ENCODE results near the gene MTCL1. TPM values are rescaled to one million over a fixed set of nuclear protein-coding genes. Genes with fewer than 3 reads are reported as not detected.

Gene MTCL1
- total RNA-seq, 1 donor from 2014 or later, result 59.3 TPM

DNA sequence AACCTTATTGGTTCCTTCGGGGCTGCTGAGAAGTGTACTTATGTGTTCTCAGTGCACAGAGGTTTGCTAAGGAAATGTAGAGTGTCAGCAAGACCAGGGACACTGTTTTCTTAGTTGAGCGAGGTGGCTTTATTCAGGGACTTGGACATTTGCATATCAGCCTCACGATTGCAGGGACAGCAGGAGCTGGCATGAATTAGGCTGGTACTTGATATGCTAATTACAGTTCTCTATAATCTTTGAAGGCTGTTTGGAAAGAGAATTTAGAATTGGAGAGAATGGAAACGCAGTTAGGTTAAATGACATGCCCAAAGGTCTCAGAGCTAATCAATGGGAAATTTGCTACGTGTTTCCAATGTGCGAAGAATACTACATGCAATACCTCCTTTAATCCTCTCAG lies 18.7 kb upstream of the MTCL1 start:
- H3K4me2 ChIP-seq (ENCODE audit: low read length), result no peak overlapping the region

GRCh38 chr18:8688216-8688800 lies 17.0 kb upstream of the MTCL1 start:
- H3K79me2 ChIP-seq (ENCODE audit: insufficient read depth, low read length), result no peaks in the 10 kb centered on the region
- Mint-ChIP-seq H3K4me1 (ENCODE audit: low read depth, unreplicated experiment) (peaks cover 5% of the 10 kb centered on the region), H3K9me3 (ENCODE audit: unreplicated experiment) (no peaks in the 10 kb centered on the region), H3K27me3 (ENCODE audit: low read depth, unreplicated experiment) (peaks cover 4% of the 10 kb centered on the region), H3K27ac (ENCODE audit: unreplicated experiment) (no peak overlapping the region), H3K4me3 (ENCODE audit: unreplicated experiment) (no peak overlapping the region), H3K36me3 (ENCODE audit: low read depth, unreplicated experiment) (no peaks in the 10 kb centered on the region)
- no peak overlapping the region for H2AFZ ChIP-seq (ENCODE audit: low read depth, low read length)
- no peak overlapping the region for H3K4me3 ChIP-seq (ENCODE audit: insufficient read depth, low read depth, low read length)
- H3K36me3 ChIP-seq (ENCODE audit: insufficient read depth, low read length), result no peaks in the 10 kb centered on the region
- peaks cover 11% of the 10 kb centered on the region for H3K4me1 ChIP-seq (ENCODE audit: insufficient read depth, low read length)
- no peak overlapping the region for H3K27ac ChIP-seq (ENCODE audit: low read depth, low read length)
- no peaks in the 10 kb centered on the region for H4K20me1 ChIP-seq (ENCODE audit: insufficient read depth, low read length)
- H3K9ac ChIP-seq (ENCODE audit: low read length), result no peak overlapping the region
- H3K9me3 ChIP-seq (ENCODE audit: insufficient read depth, low read depth, low read length), result no peaks in the 10 kb centered on the region
- H3K27me3 ChIP-seq (ENCODE audit: insufficient read depth, low read length), result no peaks in the 10 kb centered on the region
- FAIRE-seq, result no peak
- no peak for TF ChIP-seq EZH2 (IDR thresholded peaks at IDR 0.05; ENCODE audit: insufficient read depth, low read length)
- TF ChIP-seq, protein P1, sequence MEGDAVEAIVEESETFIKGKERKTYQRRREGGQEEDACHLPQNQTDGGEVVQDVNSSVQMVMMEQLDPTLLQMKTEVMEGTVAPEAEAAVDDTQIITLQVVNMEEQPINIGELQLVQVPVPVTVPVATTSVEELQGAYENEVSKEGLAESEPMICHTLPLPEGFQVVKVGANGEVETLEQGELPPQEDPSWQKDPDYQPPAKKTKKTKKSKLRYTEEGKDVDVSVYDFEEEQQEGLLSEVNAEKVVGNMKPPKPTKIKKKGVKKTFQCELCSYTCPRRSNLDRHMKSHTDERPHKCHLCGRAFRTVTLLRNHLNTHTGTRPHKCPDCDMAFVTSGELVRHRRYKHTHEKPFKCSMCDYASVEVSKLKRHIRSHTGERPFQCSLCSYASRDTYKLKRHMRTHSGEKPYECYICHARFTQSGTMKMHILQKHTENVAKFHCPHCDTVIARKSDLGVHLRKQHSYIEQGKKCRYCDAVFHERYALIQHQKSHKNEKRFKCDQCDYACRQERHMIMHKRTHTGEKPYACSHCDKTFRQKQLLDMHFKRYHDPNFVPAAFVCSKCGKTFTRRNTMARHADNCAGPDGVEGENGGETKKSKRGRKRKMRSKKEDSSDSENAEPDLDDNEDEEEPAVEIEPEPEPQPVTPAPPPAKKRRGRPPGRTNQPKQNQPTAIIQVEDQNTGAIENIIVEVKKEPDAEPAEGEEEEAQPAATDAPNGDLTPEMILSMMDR (IDR thresholded peaks at IDR 0.05; ENCODE audit: insufficient read depth, low read depth, low read length), result no peak
- no peak overlapping the region for H3K4me2 ChIP-seq (ENCODE audit: low read length)
- no peak for DNase-seq (ENCODE audit: low read depth)

More for the DNA sequence above, 18.7 kb upstream of the MTCL1 start:
- FAIRE-seq, result no peak
- peaks cover 3% of the 10 kb centered on the region for H3K36me3 Mint-ChIP-seq (ENCODE audit: low read depth, unreplicated experiment)
- H4K20me1 ChIP-seq (ENCODE audit: insufficient read depth, low read length), result no peaks in the 10 kb centered on the region
- TF ChIP-seq EZH2 (IDR thresholded peaks at IDR 0.05; ENCODE audit: insufficient read depth, low read length), result no peak
- TF ChIP-seq, protein P1 (IDR thresholded peaks at IDR 0.05; ENCODE audit: insufficient read depth, low read depth, low read length), result no peak
- H3K27me3 ChIP-seq (ENCODE audit: insufficient read depth, low read length), result no peaks in the 10 kb centered on the region
- H3K9ac ChIP-seq (ENCODE audit: low read length), result no peak overlapping the region
- no peak overlapping the region for H3K4me3 ChIP-seq (ENCODE audit: insufficient read depth, low read depth, low read length)
- peaks cover 11% of the 10 kb centered on the region for H3K4me1 ChIP-seq (ENCODE audit: insufficient read depth, low read length)
- H3K27me3 Mint-ChIP-seq (ENCODE audit: low read depth, unreplicated experiment), result peaks cover 4% of the 10 kb centered on the region
- no peaks in the 10 kb centered on the region for H3K9me3 ChIP-seq (ENCODE audit: insufficient read depth, low read depth, low read length)
- H2AFZ ChIP-seq (ENCODE audit: low read depth, low read length), result no peak overlapping the region
- peaks cover 5% of the 10 kb centered on the region for H3K4me1 Mint-ChIP-seq (ENCODE audit: low read depth, unreplicated experiment)
- H3K4me3 Mint-ChIP-seq (ENCODE audit: unreplicated experiment), result no peak overlapping the region
- no peaks in the 10 kb centered on the region for H3K79me2 ChIP-seq (ENCODE audit: insufficient read depth, low read length)
- no peaks in the 10 kb centered on the region for H3K9me3 Mint-ChIP-seq (ENCODE audit: unreplicated experiment)
- DNase-seq (ENCODE audit: low read depth), result no peak
- no peak overlapping the region for H3K27ac Mint-ChIP-seq (ENCODE audit: unreplicated experiment)
- H3K27ac ChIP-seq (ENCODE audit: low read depth, low read length), result no peak overlapping the region
- H3K36me3 ChIP-seq (ENCODE audit: insufficient read depth, low read length), result no peaks in the 10 kb centered on the region

GRCh38 chr18:8688816-8689215 lies 16.5 kb upstream of the MTCL1 start:
- FAIRE-seq (no peak), DNase-seq (ENCODE audit: low read depth) (no peak)
- H3K79me2 ChIP-seq (ENCODE audit: insufficient read depth, low read length), result no peaks in the 10 kb centered on the region
- Mint-ChIP-seq H3K4me3 (ENCODE audit: unreplicated experiment) (no peak overlapping the region), H3K9me3 (ENCODE audit: unreplicated experiment) (no peaks in the 10 kb centered on the region), H3K36me3 (ENCODE audit: low read depth, unreplicated experiment) (no peaks in the 10 kb centered on the region), H3K27me3 (ENCODE audit: low read depth, unreplicated experiment) (peaks cover 4% of the 10 kb centered on the region), H3K27ac (ENCODE audit: unreplicated experiment) (no peak overlapping the region), H3K4me1 (ENCODE audit: low read depth, unreplicated experiment) (peaks cover 5% of the 10 kb centered on the region)
- H3K4me1 ChIP-seq (ENCODE audit: insufficient read depth, low read length), result peaks cover 11% of the 10 kb centered on the region
- no peak overlapping the region for H3K4me3 ChIP-seq (ENCODE audit: insufficient read depth, low read depth, low read length)
- H3K9ac ChIP-seq (ENCODE audit: low read length), result no peak overlapping the region
- H3K27me3 ChIP-seq (ENCODE audit: insufficient read depth, low read length), result no peaks in the 10 kb centered on the region
- H3K27ac ChIP-seq (ENCODE audit: low read depth, low read length), result no peak overlapping the region
- TF ChIP-seq, protein P1 (IDR thresholded peaks at IDR 0.05; ENCODE audit: insufficient read depth, low read depth, low read length), result no peak
- no peak for TF ChIP-seq EZH2 (IDR thresholded peaks at IDR 0.05; ENCODE audit: insufficient read depth, low read length)
- H3K36me3 ChIP-seq (ENCODE audit: insufficient read depth, low read length), result no peaks in the 10 kb centered on the region
- H3K9me3 ChIP-seq (ENCODE audit: insufficient read depth, low read depth, low read length), result no peaks in the 10 kb centered on the region
- no peaks in the 10 kb centered on the region for H4K20me1 ChIP-seq (ENCODE audit: insufficient read depth, low read length)
- no peak overlapping the region for H3K4me2 ChIP-seq (ENCODE audit: low read length)
- no peak overlapping the region for H2AFZ ChIP-seq (ENCODE audit: low read depth, low read length)
